ENCODE results near the gene BRAP.
A peak's percentile ranks its signal among the peaks of the same experiment; 100 is the strongest.
"Not testable (repeated sequence)": the region's sequence is repeated elsewhere in the genome, so short reads cannot be mapped to it uniquely, and the experiment has no call there.

BRAP gene, protein sequence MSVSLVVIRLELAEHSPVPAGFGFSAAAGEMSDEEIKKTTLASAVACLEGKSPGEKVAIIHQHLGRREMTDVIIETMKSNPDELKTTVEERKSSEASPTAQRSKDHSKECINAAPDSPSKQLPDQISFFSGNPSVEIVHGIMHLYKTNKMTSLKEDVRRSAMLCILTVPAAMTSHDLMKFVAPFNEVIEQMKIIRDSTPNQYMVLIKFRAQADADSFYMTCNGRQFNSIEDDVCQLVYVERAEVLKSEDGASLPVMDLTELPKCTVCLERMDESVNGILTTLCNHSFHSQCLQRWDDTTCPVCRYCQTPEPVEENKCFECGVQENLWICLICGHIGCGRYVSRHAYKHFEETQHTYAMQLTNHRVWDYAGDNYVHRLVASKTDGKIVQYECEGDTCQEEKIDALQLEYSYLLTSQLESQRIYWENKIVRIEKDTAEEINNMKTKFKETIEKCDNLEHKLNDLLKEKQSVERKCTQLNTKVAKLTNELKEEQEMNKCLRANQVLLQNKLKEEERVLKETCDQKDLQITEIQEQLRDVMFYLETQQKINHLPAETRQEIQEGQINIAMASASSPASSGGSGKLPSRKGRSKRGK

GRCh38 chr12:111685811-111686573 is at the start of gene BRAP, which contains the start of gene ACAD10:
Gene BRAP (minus strand): TSS chr12:111685956. CDS start chr12:111685792, 164 bp downstream.
Gene ACAD10 (plus strand): TSS chr12:111686053. CDS start chr12:111692710, 6,657 bp downstream.
- peak; percentile 95 to 96 for DNase-seq

GRCh38 chr12:111733340-111733915 is 47.7 kb upstream of the BRAP start:
- no peak for DNase-seq

DNA sequence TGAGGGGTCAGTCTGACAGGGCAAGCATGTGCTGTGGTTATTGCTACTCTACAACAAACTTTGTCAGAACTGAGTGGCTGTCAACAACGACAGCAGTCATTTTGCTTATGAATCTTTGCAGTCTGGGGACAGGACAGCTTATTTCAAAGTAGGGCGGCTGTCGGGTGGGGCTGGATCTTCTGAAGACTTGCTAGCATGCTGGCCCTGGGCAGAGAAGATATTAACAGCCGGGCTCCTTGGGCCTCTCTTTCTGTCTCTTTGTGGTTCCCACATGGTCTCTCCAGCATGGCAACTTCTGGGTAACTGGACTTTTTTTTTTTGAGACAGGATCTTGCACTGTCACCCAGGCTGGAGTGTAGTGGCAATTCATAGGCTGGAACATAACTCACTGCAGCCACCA is 47.0 kb upstream of the BRAP start:
- DNase-seq, result no peak

GRCh38 chr12:111730420-111730819 is 44.7 kb upstream of the BRAP start:
- no peak for DNase-seq

- no peak for DNase-seq
Measured at GRCh38 chr12:111728795-111729194, 43.0 kb upstream of the BRAP start.

GRCh38 chr12:111723646-111724360 is 38.0 kb upstream of the BRAP start:
- DNase-seq, result not testable (repeated sequence)

DNA sequence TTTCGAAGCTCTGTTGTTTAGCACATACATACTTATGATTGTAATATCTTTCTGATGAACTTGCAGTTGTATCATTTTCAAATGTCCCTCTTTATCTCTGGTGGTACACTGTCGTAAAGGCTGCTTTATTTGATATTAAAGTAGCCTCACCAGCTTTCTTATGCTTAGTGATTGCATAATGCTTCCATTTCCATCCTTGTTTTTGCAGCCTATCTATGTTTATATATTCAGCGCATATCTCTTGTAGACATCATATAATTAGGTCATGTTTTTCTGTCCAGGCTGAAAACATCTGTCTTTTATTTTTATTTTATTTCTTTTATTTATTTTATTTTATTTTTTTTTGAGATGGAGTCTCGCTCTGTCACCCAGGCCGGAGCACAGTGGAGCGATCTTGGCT is 34.7 kb upstream of the BRAP start:
- no peak for DNase-seq

DNA sequence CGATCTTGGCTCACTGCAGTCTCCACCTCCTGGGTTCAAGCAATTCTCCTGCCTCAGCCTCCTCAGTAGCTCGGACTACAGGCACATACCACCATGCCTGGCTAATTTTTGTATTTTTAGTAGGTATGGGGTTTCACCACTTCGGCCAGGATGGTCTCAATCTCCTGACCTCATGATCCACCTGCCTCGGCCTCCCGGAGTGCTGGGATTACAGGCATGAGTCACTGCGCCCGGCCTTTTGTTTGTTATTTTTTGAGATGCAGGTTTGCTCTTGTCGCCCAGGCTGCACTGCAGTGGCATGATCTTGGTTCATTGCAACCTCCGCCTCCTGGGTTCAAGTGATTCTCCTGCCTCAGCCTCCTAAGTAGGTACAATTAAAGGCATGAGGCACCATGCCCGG is 33.6 kb upstream of the BRAP start:
- DNase-seq, result not testable (repeated sequence)

GRCh38 chr12:111715279-111715678 is 29.5 kb upstream of the BRAP start:
- no peak for DNase-seq

- no peak for DNase-seq
Measured at GRCh38 chr12:111706145-111706544, 20.4 kb upstream of the BRAP start.

- DNase-seq, result no peak
Measured at GRCh38 chr12:111705672-111706071, 19.9 kb upstream of the BRAP start.

- no peak for DNase-seq
Measured at GRCh38 chr12:111699962-111700361, 14.2 kb upstream of the BRAP start.

DNA sequence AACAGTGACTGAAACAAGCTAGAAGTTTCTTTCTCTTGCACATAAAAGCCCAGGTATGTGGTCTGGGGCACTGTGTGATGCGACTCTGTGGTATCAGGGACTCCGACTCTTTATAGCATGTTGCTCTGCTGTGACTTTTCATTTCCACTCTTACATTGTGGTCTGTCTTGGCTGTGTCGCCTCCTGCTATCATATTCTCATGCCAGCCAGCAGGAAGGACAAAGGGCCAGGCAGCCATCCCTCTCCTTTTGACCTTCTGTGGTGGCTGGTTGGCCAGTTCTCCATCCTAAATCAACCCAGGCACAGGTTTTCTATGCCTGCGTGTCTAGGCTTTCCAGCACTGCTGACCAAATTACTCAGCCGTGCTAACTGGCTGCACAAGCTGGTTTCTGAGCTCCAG is 8.1 kb upstream of the BRAP start:
- no peak for DNase-seq

DNA sequence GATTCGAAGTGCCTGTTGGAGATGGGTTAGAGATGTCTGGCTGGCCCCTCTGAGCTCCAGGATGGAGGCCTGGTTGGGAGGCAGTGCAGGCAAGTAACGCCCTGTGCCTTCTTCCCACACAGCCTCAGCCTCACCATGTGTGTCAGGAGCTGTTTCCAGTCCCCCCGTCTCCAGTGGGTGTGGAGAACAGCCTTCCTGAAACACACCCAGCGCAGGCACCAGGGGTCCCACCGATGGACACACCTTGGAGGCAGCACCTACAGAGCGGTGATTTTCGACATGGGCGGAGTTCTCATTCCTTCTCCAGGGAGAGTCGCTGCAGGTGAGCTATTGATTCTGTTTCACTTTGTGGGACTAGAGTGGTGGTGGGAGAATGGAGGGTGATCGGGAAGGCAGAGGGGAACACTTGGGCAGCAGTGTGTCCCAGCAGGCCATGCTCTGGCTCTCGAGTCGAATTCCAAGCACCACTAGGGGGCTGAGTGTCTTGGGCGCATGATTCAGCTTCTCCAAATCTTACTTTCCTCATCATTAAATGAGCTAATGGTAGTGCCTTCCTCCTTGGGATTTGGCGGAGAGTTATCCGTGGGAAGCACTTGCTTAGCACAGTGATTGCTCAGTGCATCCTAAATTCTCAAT is 6.9 kb upstream of the BRAP start:
- DNase-seq, result no peak

GRCh38 chr12:111691262-111691661 is 5.5 kb upstream of the BRAP start:
- DNase-seq, result no peak

- DNase-seq, result no peak
Measured at GRCh38 chr12:111687952-111688351, 2.2 kb upstream of the BRAP start.

DNA sequence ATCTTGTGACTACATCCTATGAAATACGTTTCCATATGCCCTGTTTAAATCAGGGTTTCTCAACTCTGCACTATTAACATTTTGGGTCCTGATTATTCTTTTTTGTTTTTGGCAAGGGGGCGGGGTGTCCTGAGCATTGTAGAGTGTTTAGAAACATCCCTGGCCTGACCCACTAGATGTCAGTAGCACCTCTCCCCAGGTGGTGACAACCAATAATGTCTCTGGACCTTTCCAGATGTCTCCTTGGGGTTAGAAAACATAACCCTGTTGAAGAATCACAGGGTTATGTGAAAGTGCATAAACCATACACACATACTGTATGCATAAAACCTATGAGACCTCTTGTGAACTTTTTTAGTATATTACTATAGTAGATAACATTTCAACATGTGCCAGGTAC is 1.5 kb upstream of the BRAP start:
- DNase-seq, result peak in 1 of 2 donors; percentile 11

DNA sequence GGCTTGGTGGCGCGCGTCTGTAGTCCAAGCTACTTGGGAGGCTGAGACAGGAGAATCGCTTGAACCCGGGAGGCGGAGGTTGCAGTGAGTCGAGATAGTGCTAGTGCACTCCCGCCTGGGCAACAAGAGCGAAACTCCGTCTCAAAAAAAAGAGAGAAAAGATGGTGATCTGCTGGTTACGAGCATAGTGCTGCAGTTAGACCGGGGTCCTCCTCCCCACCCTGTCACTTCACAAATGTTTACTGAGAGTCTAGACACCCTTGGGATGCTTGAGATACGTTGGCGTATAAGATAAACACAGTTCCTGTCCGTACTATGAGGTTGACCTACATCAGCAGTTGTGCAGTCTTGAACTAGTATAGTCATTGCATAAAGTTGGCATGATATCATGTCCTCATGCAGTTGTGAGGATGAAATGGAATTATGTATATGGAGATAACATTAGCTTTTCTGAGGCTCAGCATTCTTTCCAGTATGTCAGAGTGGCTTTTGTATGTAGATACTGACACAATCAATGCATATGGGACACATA is 884 bp upstream of the BRAP start:
- DNase-seq, result no peak

GRCh38 chr12:111685322-111685810 is 390 bp downstream of the BRAP start:
- no peak for DNase-seq

GRCh38 chr12:111684485-111685198 is 1.1 kb downstream of the BRAP start:
- not testable (repeated sequence) for DNase-seq

DNA sequence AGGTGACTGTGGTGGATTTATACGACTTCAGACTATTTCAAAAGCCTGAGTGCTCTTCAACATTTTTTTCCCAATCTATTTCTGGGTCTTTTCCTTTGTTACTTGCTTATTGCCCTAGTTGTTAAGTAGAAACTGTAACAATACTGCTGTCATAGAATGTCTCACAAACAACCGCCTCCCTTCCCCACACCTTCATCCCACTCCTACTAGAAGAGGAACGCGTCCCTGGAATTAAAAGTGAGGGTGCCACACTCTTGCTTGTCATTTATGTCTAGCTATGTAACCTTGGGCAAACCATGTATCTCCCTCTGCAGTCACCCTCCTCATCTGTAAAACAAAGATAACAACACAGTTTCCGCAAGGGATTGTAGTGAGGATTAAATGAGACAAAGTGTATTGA is 8.6 kb downstream of the BRAP start:
- DNase-seq, result no peak
